ENCODE data around the gene LDLRAD3. TPM values are rescaled to one million over a fixed set of nuclear protein-coding genes. Genes with fewer than 3 reads are reported as not detected.

LDLRAD3 gene
- total RNA-seq, 1 experiment from 2014 or later: not detected

DNA sequence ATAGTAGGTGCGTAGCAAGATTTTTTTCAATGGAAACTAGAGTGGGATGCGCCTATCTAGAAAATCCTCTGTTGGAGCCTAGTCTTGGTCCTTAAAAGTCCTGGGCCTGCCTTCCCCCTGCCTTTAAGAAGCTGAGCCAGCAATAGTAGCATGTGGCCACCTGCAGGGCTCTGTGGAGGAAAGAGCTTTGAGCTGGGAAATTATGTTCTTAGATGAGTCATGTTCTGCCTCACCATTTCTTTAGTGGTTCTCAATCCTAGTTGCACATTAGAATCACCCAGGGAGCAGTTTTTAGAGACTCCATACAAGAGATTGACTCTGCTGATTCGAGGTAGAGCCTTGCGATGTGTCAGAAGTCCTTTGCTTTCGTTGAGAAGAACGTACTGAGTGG lies 211.9 kb downstream of the LDLRAD3 start:
- Histone ChIP-seq H3K9me2 (replicated peaks; ENCODE audit: insufficient read depth, low read length) (no peaks in the 10 kb centered on the region), H3K9ac (ENCODE audit: low read length) (no peak overlapping the region), H3K4me2 (ENCODE audit: low read depth, low read length, poor library complexity, severe bottlenecking) (no peak overlapping the region), H3K36me3 (ENCODE audit: insufficient read depth, low read length) (no peaks in the 10 kb centered on the region), H3K4me1 (ENCODE audit: low read length) (peaks cover 12% of the 10 kb centered on the region), H2AFZ (ENCODE audit: low read length) (no peak overlapping the region), H3K27me3 (ENCODE audit: low read length) (no peaks in the 10 kb centered on the region), H3K27ac (ENCODE audit: low read length) (no peak overlapping the region), H3K9me3 (ENCODE audit: low read length) (no peaks in the 10 kb centered on the region), H3K4me3 (ENCODE audit: low read length) (no peak overlapping the region), H4K20me1 (ENCODE audit: insufficient read depth, low read depth, low read length) (no peaks in the 10 kb centered on the region), H3K79me2 (ENCODE audit: low read length) (no peaks in the 10 kb centered on the region)
- DNase-seq: no peak

DNA sequence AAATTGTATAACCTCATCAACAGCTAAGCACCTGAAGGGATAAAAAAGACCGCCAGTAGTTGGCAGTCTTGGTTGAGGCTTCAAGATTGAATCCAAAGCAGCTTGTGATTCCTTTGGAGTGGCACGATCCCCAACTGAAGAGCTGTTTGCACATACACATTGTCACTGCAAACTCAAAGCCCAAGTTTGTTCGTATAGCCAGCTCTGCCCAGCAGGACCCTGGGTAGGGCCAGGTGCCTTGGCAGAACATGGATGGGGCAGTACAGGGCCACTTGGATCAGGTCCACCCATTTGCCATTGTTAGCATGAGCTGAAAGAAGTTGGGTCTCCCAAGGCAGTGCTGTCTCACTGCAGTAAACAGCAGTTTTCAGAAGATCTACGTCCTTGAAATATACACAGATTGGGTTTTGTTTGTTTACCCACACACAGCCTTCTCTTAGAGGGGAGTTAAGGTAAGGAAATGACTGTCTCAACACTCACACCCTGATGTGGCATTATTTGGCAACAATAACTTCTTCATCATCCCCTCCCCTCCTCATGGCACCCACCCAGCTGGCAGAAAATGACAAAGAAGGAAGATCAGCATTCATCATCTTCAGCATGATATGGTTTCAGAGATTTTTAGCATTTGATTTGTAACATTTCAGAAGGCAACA lies 212.4 kb downstream of the LDLRAD3 start:
- no peaks in the 10 kb centered on the region for H3K27me3 ChIP-seq (ENCODE audit: low read length)
- no peaks in the 10 kb centered on the region for H4K20me1 ChIP-seq (ENCODE audit: insufficient read depth, low read depth, low read length)
- no peak overlapping the region for H3K27ac ChIP-seq (ENCODE audit: low read length)
- no peaks in the 10 kb centered on the region for H3K9me2 ChIP-seq (replicated peaks; ENCODE audit: insufficient read depth, low read length)
- no peaks in the 10 kb centered on the region for H3K9me3 ChIP-seq (ENCODE audit: low read length)
- H3K4me3 ChIP-seq (ENCODE audit: low read length): no peak overlapping the region
- H3K4me1 ChIP-seq (ENCODE audit: low read length): peaks cover 12% of the 10 kb centered on the region
- H3K79me2 ChIP-seq (ENCODE audit: low read length): no peaks in the 10 kb centered on the region
- H2AFZ ChIP-seq (ENCODE audit: low read length): no peak overlapping the region
- H3K9ac ChIP-seq (ENCODE audit: low read length): no peak overlapping the region
- DNase-seq: no peak
- no peaks in the 10 kb centered on the region for H3K36me3 ChIP-seq (ENCODE audit: insufficient read depth, low read length)
- H3K4me2 ChIP-seq (ENCODE audit: low read depth, low read length, poor library complexity, severe bottlenecking): no peak overlapping the region

DNA sequence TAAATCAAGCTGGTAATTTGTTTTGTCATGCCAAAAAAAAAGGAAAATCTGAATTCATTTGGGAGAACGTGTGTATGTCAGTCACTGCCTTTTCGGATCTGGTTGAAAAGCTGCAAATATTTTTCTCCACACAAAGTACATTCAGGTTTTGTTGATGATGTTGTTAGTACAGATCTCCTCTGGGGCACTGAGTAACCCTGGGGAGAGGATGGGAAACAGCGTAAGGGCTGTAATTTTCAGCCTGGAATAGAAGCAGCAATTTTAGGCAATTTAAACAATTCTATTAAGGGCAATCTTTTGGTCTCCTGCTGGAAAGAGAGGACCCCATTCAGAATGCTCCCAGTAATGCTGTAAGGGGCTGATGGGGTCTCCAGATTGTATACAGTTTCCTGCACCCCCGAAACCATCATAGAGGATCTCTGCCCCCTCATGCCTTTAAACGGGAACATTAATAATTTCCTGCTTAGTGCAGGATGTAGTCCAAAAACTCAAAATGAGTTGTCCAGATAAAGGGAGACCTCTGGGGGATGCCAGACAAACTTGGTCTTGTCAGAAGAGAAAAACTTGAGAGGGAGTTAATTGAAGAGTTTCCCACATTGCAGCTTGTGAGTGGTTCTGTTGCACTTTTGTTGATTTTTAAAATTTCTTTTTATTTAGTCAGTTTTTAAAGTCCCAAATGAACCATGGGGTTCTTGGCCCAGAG lies 213.1 kb downstream of the LDLRAD3 start:
- peaks cover 19% of the 10 kb centered on the region for H3K4me1 ChIP-seq (ENCODE audit: low read length)
- no peak overlapping the region for H3K4me2 ChIP-seq (ENCODE audit: low read depth, low read length, poor library complexity, severe bottlenecking)
- no peak overlapping the region for H2AFZ ChIP-seq (ENCODE audit: low read length)
- no peak overlapping the region for H3K9ac ChIP-seq (ENCODE audit: low read length)
- H4K20me1 ChIP-seq (ENCODE audit: insufficient read depth, low read depth, low read length): no peaks in the 10 kb centered on the region
- H3K27me3 ChIP-seq (ENCODE audit: low read length): no peaks in the 10 kb centered on the region
- H3K79me2 ChIP-seq (ENCODE audit: low read length): no peaks in the 10 kb centered on the region
- H3K9me3 ChIP-seq (ENCODE audit: low read length): no peaks in the 10 kb centered on the region
- no peak for DNase-seq
- no peaks in the 10 kb centered on the region for H3K36me3 ChIP-seq (ENCODE audit: insufficient read depth, low read length)
- H3K9me2 ChIP-seq (replicated peaks; ENCODE audit: insufficient read depth, low read length): no peaks in the 10 kb centered on the region
- no peak overlapping the region for H3K4me3 ChIP-seq (ENCODE audit: low read length)
- H3K27ac ChIP-seq (ENCODE audit: low read length): no peak overlapping the region

DNA sequence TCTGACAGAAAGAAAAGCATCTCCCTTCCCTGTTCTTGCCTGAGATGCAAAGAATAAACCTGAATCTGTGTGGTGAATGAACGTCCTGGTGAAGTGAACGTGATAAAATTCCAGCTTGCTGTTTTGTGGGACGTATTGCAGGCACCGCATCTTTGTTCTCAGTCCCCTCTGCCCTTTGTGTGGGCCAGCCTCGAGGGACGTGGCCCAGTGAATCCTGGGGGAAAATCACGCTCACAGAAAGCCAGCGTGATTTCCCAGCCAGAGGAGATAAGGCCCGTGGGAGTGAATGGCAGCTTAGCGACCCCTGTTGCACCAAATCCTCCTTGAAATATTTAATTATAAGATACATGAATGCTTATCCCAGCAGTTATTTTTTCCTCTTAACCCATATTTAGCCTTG lies 216.2 kb downstream of the LDLRAD3 start:
- DNase-seq: no peak
- Histone ChIP-seq H3K9me3 (ENCODE audit: low read length) (no peaks in the 10 kb centered on the region), H3K4me1 (ENCODE audit: low read length) (peaks cover 40% of the 10 kb centered on the region), H3K4me2 (ENCODE audit: low read depth, low read length, poor library complexity, severe bottlenecking) (no peak overlapping the region), H2AFZ (ENCODE audit: low read length) (no peak overlapping the region), H3K79me2 (ENCODE audit: low read length) (no peaks in the 10 kb centered on the region), H3K4me3 (ENCODE audit: low read length) (no peak overlapping the region), H3K9ac (ENCODE audit: low read length) (no peak overlapping the region), H3K9me2 (replicated peaks; ENCODE audit: insufficient read depth, low read length) (no peaks in the 10 kb centered on the region), H3K27me3 (ENCODE audit: low read length) (no peaks in the 10 kb centered on the region), H3K36me3 (ENCODE audit: insufficient read depth, low read length) (no peaks in the 10 kb centered on the region), H4K20me1 (ENCODE audit: insufficient read depth, low read depth, low read length) (no peaks in the 10 kb centered on the region), H3K27ac (ENCODE audit: low read length) (no peak overlapping the region)

DNA sequence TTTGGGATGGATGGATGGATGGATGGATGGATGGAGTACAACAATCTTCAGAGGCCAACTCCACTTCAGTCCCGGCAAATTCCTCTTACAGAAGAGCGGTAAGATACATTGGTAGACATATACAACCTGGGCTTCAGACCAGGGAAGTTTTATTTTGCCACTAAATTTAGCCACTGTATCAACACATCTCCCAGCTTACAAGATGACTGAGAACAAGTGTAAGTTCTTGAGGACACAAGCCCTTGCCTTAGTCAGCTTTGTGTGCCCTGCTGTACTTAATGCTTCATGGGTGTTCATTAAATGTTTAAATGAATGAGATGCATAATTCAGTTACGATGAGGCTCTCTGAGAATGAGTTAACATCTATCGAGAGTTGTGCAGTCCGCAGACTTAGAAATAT lies 217.7 kb downstream of the LDLRAD3 start:
- no peaks in the 10 kb centered on the region for H3K36me3 ChIP-seq (ENCODE audit: insufficient read depth, low read length)
- no peaks in the 10 kb centered on the region for H3K9me2 ChIP-seq (replicated peaks; ENCODE audit: insufficient read depth, low read length)
- no peaks in the 10 kb centered on the region for H3K9me3 ChIP-seq (ENCODE audit: low read length)
- H3K4me3 ChIP-seq (ENCODE audit: low read length): peak overlapping the region; percentile 18; the same call in 1 of the 2 replicates
- peak; percentile 59 for DNase-seq
- no peak overlapping the region for H3K27ac ChIP-seq (ENCODE audit: low read length)
- H3K27me3 ChIP-seq (ENCODE audit: low read length): no peaks in the 10 kb centered on the region
- H3K4me1 ChIP-seq (ENCODE audit: low read length): peaks cover 41% of the 10 kb centered on the region
- H3K79me2 ChIP-seq (ENCODE audit: low read length): no peaks in the 10 kb centered on the region
- peak overlapping the region; percentile 36 for H3K4me2 ChIP-seq (ENCODE audit: low read depth, low read length, poor library complexity, severe bottlenecking)
- H3K9ac ChIP-seq (ENCODE audit: low read length): no peak overlapping the region
- no peak overlapping the region for H2AFZ ChIP-seq (ENCODE audit: low read length)
- H4K20me1 ChIP-seq (ENCODE audit: insufficient read depth, low read depth, low read length): no peaks in the 10 kb centered on the region

DNA sequence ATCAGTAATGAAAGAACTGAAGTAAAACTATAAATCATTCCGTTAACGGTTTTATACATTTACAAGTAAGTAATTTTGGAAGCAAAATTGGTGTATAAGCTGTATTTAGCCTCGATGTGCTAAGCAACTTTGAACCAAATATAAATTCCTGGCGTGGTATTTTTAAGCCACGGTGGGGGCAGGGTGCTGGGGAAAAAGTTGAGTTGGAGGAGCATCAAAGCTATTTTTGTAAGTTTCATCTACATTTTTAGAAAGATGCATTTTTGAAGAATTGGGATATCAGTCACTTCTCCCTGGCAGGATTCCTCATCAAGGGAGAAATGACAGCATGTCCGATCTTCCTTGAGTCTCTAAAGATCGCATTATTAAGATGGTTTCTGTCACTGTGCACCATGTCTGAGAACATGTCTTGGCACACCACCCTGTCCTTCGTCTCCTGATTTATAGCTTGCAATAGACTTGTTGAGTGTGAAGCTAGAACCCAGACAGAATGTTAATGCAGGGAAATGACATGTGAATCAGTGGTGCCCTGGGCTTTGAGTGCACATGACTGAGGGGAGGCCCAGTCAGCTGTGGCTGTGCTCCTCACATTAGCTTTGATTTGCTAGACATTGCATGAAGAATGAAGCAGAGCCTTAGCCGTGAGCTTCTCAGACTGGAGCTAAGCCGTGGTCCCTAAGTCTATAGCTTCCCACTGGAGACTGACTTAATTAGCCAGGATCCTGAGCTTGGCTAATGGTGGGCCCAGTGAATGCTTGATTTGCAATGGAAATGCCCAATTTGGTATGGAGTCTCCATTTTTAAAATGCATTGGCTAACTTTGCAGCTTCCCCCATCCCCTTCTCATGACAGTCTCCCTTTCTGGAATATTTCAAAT lies 218.4 kb downstream of the LDLRAD3 start:
- no peak overlapping the region for H2AFZ ChIP-seq (ENCODE audit: low read length)
- no peaks in the 10 kb centered on the region for H3K36me3 ChIP-seq (ENCODE audit: insufficient read depth, low read length)
- no peaks in the 10 kb centered on the region for H4K20me1 ChIP-seq (ENCODE audit: insufficient read depth, low read depth, low read length)
- DNase-seq: peak; percentile 48
- peak overlapping the region; percentile 36 for H3K4me2 ChIP-seq (ENCODE audit: low read depth, low read length, poor library complexity, severe bottlenecking)
- H3K9me3 ChIP-seq (ENCODE audit: low read length): no peaks in the 10 kb centered on the region
- peak overlapping the region; percentile 18; the same call in 1 of the 2 replicates for H3K4me3 ChIP-seq (ENCODE audit: low read length)
- no peak overlapping the region for H3K9ac ChIP-seq (ENCODE audit: low read length)
- no peaks in the 10 kb centered on the region for H3K79me2 ChIP-seq (ENCODE audit: low read length)
- H3K9me2 ChIP-seq (replicated peaks; ENCODE audit: insufficient read depth, low read length): no peaks in the 10 kb centered on the region
- peaks cover 36% of the 10 kb centered on the region for H3K4me1 ChIP-seq (ENCODE audit: low read length)
- H3K27ac ChIP-seq (ENCODE audit: low read length): no peak overlapping the region
- H3K27me3 ChIP-seq (ENCODE audit: low read length): no peaks in the 10 kb centered on the region

DNA sequence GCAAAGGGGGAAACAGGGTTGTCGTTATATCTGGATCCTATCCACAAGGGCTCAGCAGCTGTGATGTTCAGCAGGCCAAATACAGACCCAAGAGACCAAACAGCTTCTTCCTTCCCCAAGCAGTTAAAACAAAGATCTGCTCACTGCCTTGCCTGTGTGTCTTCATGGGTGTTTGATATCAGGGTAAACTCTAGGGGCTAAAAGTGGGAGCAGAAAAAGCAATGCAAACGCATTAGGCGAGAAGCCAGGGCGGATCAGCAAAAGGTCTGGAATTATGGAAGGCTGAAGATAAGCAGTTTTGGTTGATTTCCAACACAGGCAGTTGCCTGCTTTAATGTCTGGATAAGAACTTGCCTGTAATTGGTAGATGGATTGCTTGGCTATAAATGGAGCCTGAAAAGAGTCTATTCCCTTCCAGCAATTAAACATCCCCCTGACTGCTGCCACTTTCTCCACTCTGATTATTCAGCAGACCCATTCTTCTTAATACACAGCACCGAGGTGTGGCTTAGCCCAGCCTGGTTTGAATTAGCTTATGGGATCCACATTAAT lies 219.1 kb downstream of the LDLRAD3 start:
- Histone ChIP-seq H3K9me2 (replicated peaks; ENCODE audit: insufficient read depth, low read length) (no peaks in the 10 kb centered on the region), H3K36me3 (ENCODE audit: insufficient read depth, low read length) (no peaks in the 10 kb centered on the region), H4K20me1 (ENCODE audit: insufficient read depth, low read depth, low read length) (no peaks in the 10 kb centered on the region), H3K27me3 (ENCODE audit: low read length) (no peaks in the 10 kb centered on the region), H2AFZ (ENCODE audit: low read length) (no peak overlapping the region), H3K27ac (ENCODE audit: low read length) (no peak overlapping the region), H3K9me3 (ENCODE audit: low read length) (no peaks in the 10 kb centered on the region), H3K9ac (ENCODE audit: low read length) (no peak overlapping the region), H3K4me1 (ENCODE audit: low read length) (peaks cover 36% of the 10 kb centered on the region), H3K4me3 (ENCODE audit: low read length) (no peak overlapping the region), H3K4me2 (ENCODE audit: low read depth, low read length, poor library complexity, severe bottlenecking) (peak overlapping the region; percentile 2), H3K79me2 (ENCODE audit: low read length) (no peaks in the 10 kb centered on the region)
- DNase-seq: no peak

Measured in Karpas-422 (cell line).